ENCODE data around the gene CYYR1. TPM values are rescaled to one million over a fixed set of nuclear protein-coding genes. Genes with fewer than 3 reads are reported as not detected.

Gene CYYR1
- total RNA-seq, 1 donor from 2014 or later, result not detected

DNA sequence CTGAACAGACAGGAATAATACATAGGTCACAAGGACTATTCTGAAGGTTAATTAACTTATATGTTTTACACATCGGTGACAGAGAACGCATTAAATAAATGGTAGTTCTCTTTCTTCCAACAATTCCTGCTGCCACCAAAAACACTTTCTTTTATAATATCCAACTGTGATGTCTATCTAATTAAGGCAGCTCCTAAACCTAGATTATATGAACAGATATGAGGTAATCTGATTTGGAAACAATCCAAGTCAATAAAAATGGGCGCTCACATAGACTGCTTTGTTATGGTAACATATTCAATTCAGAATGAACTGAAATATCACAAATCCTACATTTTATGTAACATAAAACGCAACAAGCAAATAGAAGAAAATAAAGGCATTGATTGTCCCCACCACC, 16.0 kb downstream of the CYYR1 start:
- CTCF ChIA-PET, result no interaction called here
- Mint-ChIP-seq H3K27ac (no peak overlapping the region), H3K9me3 (no peaks in the 10 kb centered on the region), H3K36me3 (ENCODE audit: low read depth) (no peaks in the 10 kb centered on the region), H3K4me1 (no peaks in the 10 kb centered on the region), H3K27me3 (no peaks in the 10 kb centered on the region), H3K4me3 (no peak overlapping the region)
- POLR2A ChIA-PET, result no interaction called here
- no peak for DNase-seq
- intact Hi-C loops (cut with micrococcal nuclease), result no loop called here
- ATAC-seq (ENCODE audit: low read depth), result no peak
- no peak for TF ChIP-seq CTCF (IDR thresholded peaks at IDR 0.05)

- Mint-ChIP-seq H3K27ac (no peak overlapping the region), H3K9me3 (no peaks in the 10 kb centered on the region), H3K27me3 (no peaks in the 10 kb centered on the region), H3K36me3 (ENCODE audit: low read depth) (no peaks in the 10 kb centered on the region), H3K4me1 (no peaks in the 10 kb centered on the region), H3K4me3 (no peak overlapping the region)
- ATAC-seq (ENCODE audit: low read depth) (no peak), DNase-seq (no peak)
- ChIA-PET POLR2A (no interaction called here), CTCF (no interaction called here)
- no peak for TF ChIP-seq CTCF (IDR thresholded peaks at IDR 0.05)
- intact Hi-C loops (cut with micrococcal nuclease), result no loop called here
Observed at GRCh38 chr21:26555540-26556146, 17.4 kb downstream of the CYYR1 start.

DNA sequence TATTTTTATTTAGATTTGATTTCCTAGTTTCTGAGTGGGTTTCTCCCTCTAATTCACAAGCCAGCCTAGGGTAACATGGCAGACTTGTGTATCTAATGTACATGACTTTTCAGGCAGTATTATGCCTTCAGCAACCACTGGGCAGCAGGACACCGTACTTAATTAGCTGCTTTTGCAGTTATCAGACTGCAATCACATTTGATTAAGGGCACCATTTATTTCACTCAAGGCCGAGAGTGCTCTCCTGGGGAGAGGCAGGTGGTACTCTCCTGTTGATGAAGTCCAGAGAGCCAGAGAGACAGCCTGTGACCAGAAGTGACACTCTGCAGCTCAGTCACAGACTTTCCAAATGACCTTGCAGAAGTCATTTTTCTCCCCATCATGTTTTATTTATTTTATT, 18.7 kb downstream of the CYYR1 start:
- Mint-ChIP-seq H3K27ac (no peak overlapping the region), H3K36me3 (ENCODE audit: low read depth) (no peaks in the 10 kb centered on the region), H3K4me3 (no peak overlapping the region), H3K4me1 (no peaks in the 10 kb centered on the region), H3K27me3 (no peaks in the 10 kb centered on the region), H3K9me3 (no peaks in the 10 kb centered on the region)
- POLR2A ChIA-PET, result no interaction called here
- ATAC-seq (ENCODE audit: low read depth) (no peak), DNase-seq (no peak)
- no peak for TF ChIP-seq CTCF (IDR thresholded peaks at IDR 0.05)
- CTCF ChIA-PET, result no interaction called here
- intact Hi-C loops (cut with micrococcal nuclease), result no loop called here

DNA sequence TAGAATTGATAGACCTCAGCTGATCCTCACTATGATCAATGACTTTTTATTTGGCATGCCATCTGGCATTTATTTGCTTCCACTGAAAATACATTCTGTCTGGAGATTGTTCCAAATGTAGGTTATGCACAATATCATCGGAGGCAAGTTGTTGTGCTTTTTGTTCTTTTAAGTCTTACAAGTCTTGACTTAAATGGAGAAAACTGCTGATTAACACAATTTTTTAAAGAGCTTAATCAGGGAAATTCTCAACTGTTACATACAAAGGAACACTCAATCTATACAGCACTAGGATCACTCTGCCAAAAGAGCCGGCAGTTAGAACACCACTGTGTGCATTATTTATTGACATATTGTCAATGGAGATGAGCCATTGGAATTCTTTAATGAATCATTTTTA, 19.2 kb downstream of the CYYR1 start:
- Mint-ChIP-seq H3K36me3 (ENCODE audit: low read depth) (no peaks in the 10 kb centered on the region), H3K9me3 (no peaks in the 10 kb centered on the region), H3K4me1 (no peaks in the 10 kb centered on the region), H3K4me3 (no peak overlapping the region), H3K27ac (no peak overlapping the region), H3K27me3 (no peaks in the 10 kb centered on the region)
- ChIA-PET POLR2A (no interaction called here), CTCF (no interaction called here)
- no peak for TF ChIP-seq CTCF (IDR thresholded peaks at IDR 0.05)
- ATAC-seq (ENCODE audit: low read depth) (no peak), DNase-seq (no peak)
- intact Hi-C loops (cut with micrococcal nuclease), result no loop called here

DNA sequence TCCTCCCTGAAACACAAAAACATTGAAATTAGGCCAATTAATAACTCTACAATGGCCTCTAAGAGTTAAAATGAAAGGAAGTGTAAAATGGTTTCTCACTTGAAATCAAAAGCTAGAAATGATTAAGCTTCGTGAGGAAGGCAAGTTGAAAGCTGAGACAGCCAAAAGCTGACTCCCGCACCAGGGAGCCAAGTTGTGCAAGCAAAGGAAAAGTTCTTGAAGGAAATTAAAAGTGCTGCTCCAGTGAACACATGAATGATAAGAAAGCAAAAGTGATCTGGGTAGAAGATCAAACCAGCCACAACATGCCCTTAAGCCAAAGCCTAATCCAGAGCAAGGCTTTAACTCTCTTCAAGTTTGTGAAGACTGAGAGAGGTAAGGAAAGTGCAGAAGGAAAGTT, 22.8 kb downstream of the CYYR1 start:
- TF ChIP-seq CTCF (IDR thresholded peaks at IDR 0.05), result no peak
- Mint-ChIP-seq H3K27ac (no peak overlapping the region), H3K9me3 (no peaks in the 10 kb centered on the region), H3K4me3 (no peak overlapping the region), H3K4me1 (no peaks in the 10 kb centered on the region), H3K36me3 (ENCODE audit: low read depth) (no peaks in the 10 kb centered on the region), H3K27me3 (no peaks in the 10 kb centered on the region)
- no peak for DNase-seq
- intact Hi-C loops (cut with micrococcal nuclease), result no loop called here
- POLR2A ChIA-PET, result no interaction called here
- CTCF ChIA-PET, result no interaction called here
- ATAC-seq (ENCODE audit: low read depth), result no peak

Measured in activated B cell treated with CpG ODN at 0.5 μM for 24 hours (primary cell).